GM12891 (cell line): ENCODE results near the gene HDAC6.

ENCODE experiments used
- POLR2A ChIP-seq: IDR thresholded peaks from 2 replicates; pipeline ENCODE4 v1.6.1; 2011; ENCODE audit warnings: low read depth, low read length, control low read depth
- POLR2AphosphoS5 ChIP-seq: IDR thresholded peaks from 2 replicates; pipeline ENCODE4 v1.6.1; 2011; ENCODE audit warnings: low read depth, low read length, control low read depth
- TAF1 ChIP-seq: IDR thresholded peaks from 2 replicates; pipeline ENCODE4 v1.6.1; 2011; ENCODE audit warnings: low read depth, low read length, control low read depth

DNA sequence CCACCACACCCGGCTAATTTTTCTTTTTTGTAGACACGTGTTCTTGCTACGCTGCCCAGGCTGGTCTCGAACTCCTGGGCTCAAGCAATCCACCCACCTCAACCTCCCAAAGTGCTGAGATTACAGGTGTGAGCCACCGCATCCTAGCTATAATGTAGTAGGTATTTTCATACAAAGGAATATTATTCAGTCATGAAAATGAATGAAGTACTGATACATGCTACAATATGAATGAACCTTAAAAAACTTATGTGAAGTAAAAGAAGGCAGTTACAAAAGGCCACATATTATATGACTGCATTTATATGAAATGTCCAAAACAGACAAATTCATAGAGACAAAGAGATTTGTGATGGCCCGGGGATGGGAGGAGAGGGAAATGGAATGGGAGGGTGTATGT is 20.2 kb upstream of the HDAC6 start:
- TF ChIP-seq POLR2AphosphoS5 (no peak), POLR2A (no peak), TAF1 (no peak)
